A549 (cell line): ENCODE data around the gene MPRIP.

ENCODE experiments used
- CBX2 ChIP-seq: fragments of 200-600 bp; sonication (generic); IDR thresholded peaks from 2 replicates; pipeline ENCODE4 v1.6.1; 2016; ENCODE audit warnings: low read depth, mild to moderate bottlenecking, borderline replicate concordance
- CHD2 ChIP-seq: fragments of 150-350 bp; IDR thresholded peaks from 2 replicates; pipeline ENCODE4 v1.6.1; 2014; ENCODE audit warnings: low read length; ENCODE audit not compliant: partially characterized antibody
- EHMT2 ChIP-seq: fragments of 200-600 bp; sonication (generic); IDR thresholded peaks from 2 replicates; pipeline ENCODE4 v1.6.1; 2016; ENCODE audit warnings: antibody characterized with exemption, low read depth, mild to moderate bottlenecking, moderate library complexity
- JUNB ChIP-seq: fragments of >200 bp; sonication (Bioruptor Twin); formaldehyde crosslinking; IDR thresholded peaks from 2 replicates; pipeline ENCODE4 v1.6.1; 2016
- NFE2L2 ChIP-seq: fragments of 150-350 bp; conservative IDR thresholded peaks from 2 replicates; pipeline ENCODE4 v1.6.1; 2014; ENCODE audit warnings: low read length
- PHF8 ChIP-seq: fragments of 200-600 bp; sonication (generic); IDR thresholded peaks from 2 replicates; pipeline ENCODE4 v1.6.1; 2016; ENCODE audit warnings: low read depth, mild to moderate bottlenecking, antibody characterized with exemption, moderate library complexity, borderline replicate concordance
- SMC3 ChIP-seq: fragments of >200 bp; sonication (Bioruptor Twin); formaldehyde crosslinking; IDR thresholded peaks from 3 replicates; pipeline ENCODE4 v1.6.1; 2018; ENCODE audit warnings: inconsistent platforms
- TF ChIP-seq, protein P1 (sequence below): IDR thresholded peaks from 2 replicates; pipeline ENCODE4 v1.6.1; 2012; ENCODE audit warnings: low read depth, borderline replicate concordance
- TF ChIP-seq, protein P2 (sequence below): fragments of 450-650 bp; IDR thresholded peaks from 2 replicates; pipeline ENCODE4 v1.6.1; 2014; ENCODE audit warnings: antibody characterized with exemption
- TF ChIP-seq, protein P3 (sequence below): fragments of >200 bp; sonication (Bioruptor Twin); formaldehyde crosslinking; IDR thresholded peaks from 3 replicates; pipeline ENCODE4 v1.6.1; 2016
- TF ChIP-seq, protein P4 (sequence below): fragments of >200 bp; sonication (Bioruptor Twin); formaldehyde crosslinking; IDR thresholded peaks from 3 replicates; pipeline ENCODE4 v1.5.1; 2016
- TF ChIP-seq, protein P5 (sequence below): fragments of 200-600 bp; sonication (generic); IDR thresholded peaks from 2 replicates; pipeline ENCODE4 v1.6.1; 2016; ENCODE audit warnings: antibody characterized with exemption, mild to moderate bottlenecking, moderate library complexity
- TF ChIP-seq, protein P6 (sequence below): IDR thresholded peaks from 2 replicates; pipeline ENCODE4 v1.6.1; 2012

DNA sequence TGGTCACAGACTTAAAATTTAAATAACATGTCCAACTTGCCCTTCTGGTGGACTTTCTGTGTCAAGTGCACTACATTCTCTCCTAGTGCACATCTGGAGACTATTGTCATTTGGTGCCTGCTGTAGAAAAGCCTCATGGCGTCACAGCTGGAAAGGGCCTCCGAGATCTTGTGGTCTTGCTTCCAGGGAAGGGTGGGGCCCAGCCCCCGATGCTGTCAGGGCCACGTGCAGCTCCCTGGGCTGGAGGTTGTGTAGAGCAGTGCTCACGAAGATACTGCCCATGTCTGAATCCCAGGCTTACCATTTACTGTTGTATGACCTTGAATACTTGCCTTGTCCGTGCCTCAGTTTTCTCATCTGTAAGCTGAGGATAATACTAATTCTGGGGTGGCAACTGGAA, 6.8 kb upstream of the MPRIP start:
- TF ChIP-seq, protein P1, sequence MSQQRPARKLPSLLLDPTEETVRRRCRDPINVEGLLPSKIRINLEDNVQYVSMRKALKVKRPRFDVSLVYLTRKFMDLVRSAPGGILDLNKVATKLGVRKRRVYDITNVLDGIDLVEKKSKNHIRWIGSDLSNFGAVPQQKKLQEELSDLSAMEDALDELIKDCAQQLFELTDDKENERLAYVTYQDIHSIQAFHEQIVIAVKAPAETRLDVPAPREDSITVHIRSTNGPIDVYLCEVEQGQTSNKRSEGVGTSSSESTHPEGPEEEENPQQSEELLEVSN = no peak
- TF ChIP-seq CBX2 (no peak), CHD2 (no peak), PHF8 (no peak), JUNB (no peak), EHMT2 (no peak), SMC3 (no peak), NFE2L2 (no peak)
- TF ChIP-seq, protein P2, sequence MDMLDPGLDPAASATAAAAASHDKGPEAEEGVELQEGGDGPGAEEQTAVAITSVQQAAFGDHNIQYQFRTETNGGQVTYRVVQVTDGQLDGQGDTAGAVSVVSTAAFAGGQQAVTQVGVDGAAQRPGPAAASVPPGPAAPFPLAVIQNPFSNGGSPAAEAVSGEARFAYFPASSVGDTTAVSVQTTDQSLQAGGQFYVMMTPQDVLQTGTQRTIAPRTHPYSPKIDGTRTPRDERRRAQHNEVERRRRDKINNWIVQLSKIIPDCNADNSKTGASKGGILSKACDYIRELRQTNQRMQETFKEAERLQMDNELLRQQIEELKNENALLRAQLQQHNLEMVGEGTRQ = no peak
- TF ChIP-seq, protein P3, sequence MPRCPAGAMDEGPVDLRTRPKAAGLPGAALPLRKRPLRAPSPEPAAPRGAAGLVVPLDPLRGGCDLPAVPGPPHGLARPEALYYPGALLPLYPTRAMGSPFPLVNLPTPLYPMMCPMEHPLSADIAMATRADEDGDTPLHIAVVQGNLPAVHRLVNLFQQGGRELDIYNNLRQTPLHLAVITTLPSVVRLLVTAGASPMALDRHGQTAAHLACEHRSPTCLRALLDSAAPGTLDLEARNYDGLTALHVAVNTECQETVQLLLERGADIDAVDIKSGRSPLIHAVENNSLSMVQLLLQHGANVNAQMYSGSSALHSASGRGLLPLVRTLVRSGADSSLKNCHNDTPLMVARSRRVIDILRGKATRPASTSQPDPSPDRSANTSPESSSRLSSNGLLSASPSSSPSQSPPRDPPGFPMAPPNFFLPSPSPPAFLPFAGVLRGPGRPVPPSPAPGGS = no peak
- TF ChIP-seq, protein P4, sequence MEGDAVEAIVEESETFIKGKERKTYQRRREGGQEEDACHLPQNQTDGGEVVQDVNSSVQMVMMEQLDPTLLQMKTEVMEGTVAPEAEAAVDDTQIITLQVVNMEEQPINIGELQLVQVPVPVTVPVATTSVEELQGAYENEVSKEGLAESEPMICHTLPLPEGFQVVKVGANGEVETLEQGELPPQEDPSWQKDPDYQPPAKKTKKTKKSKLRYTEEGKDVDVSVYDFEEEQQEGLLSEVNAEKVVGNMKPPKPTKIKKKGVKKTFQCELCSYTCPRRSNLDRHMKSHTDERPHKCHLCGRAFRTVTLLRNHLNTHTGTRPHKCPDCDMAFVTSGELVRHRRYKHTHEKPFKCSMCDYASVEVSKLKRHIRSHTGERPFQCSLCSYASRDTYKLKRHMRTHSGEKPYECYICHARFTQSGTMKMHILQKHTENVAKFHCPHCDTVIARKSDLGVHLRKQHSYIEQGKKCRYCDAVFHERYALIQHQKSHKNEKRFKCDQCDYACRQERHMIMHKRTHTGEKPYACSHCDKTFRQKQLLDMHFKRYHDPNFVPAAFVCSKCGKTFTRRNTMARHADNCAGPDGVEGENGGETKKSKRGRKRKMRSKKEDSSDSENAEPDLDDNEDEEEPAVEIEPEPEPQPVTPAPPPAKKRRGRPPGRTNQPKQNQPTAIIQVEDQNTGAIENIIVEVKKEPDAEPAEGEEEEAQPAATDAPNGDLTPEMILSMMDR = no peak
- TF ChIP-seq, protein P5, sequence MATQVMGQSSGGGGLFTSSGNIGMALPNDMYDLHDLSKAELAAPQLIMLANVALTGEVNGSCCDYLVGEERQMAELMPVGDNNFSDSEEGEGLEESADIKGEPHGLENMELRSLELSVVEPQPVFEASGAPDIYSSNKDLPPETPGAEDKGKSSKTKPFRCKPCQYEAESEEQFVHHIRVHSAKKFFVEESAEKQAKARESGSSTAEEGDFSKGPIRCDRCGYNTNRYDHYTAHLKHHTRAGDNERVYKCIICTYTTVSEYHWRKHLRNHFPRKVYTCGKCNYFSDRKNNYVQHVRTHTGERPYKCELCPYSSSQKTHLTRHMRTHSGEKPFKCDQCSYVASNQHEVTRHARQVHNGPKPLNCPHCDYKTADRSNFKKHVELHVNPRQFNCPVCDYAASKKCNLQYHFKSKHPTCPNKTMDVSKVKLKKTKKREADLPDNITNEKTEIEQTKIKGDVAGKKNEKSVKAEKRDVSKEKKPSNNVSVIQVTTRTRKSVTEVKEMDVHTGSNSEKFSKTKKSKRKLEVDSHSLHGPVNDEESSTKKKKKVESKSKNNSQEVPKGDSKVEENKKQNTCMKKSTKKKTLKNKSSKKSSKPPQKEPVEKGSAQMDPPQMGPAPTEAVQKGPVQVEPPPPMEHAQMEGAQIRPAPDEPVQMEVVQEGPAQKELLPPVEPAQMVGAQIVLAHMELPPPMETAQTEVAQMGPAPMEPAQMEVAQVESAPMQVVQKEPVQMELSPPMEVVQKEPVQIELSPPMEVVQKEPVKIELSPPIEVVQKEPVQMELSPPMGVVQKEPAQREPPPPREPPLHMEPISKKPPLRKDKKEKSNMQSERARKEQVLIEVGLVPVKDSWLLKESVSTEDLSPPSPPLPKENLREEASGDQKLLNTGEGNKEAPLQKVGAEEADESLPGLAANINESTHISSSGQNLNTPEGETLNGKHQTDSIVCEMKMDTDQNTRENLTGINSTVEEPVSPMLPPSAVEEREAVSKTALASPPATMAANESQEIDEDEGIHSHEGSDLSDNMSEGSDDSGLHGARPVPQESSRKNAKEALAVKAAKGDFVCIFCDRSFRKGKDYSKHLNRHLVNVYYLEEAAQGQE = no peak
- TF ChIP-seq, protein P6, sequence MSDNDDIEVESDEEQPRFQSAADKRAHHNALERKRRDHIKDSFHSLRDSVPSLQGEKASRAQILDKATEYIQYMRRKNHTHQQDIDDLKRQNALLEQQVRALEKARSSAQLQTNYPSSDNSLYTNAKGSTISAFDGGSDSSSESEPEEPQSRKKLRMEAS = no peak
